ENCODE measurements around the gene KIF1A. TPM values are rescaled to one million over a fixed set of nuclear protein-coding genes. Genes with fewer than 3 reads are reported as not detected.

KIF1A gene
- total and polyA plus RNA-seq, 2 of the 13 experiments (the other 11 are each of a cell fraction or from before 2014, with no cell fraction given): 0.01 TPM; not detected in 1

- TF ChIP-seq SP1 (IDR thresholded peaks at IDR 0.05) (no peak), SP1 (CRISPR knock-in tag; IDR thresholded peaks at IDR 0.05) (peak; percentile 43; the same call in 1 of the 2 replicates), MED1 (CRISPR knock-in tag; IDR thresholded peaks at IDR 0.05) (peak; percentile 99), CEBPB (IDR thresholded peaks at IDR 0.05; ENCODE audit: borderline replicate concordance, low read depth, low read length) (peak; percentile 92), GFI1 (CRISPR knock-in tag; IDR thresholded peaks at IDR 0.05; ENCODE audit: borderline replicate concordance) (peak; percentile 87; the same call in 1 of the 2 replicates), ZMAT3 (CRISPR knock-in tag; conservative IDR thresholded peaks at IDR 0.05) (peak; percentile 99), RBM39 (IDR thresholded peaks at IDR 0.05; ENCODE audit: low read depth, low read length, poor library complexity, severe bottlenecking) (no peak), MTF2 (CRISPR knock-in tag; IDR thresholded peaks at IDR 0.05; ENCODE audit: borderline replicate concordance) (0 out of 2 replicates have a peak, but pooled peaks have one; percentile 6), BHLHE40 (IDR thresholded peaks at IDR 0.05; ENCODE audit: low read length) (peak; percentile 77), PHF8 (CRISPR knock-in tag; IDR thresholded peaks at IDR 0.05) (peak; percentile 77; the same call in 1 of the 2 replicates), ZNF253 (CRISPR knock-in tag; IDR thresholded peaks at IDR 0.05; ENCODE audit: borderline replicate concordance) (peak; percentile 77), ZMYM2 (CRISPR knock-in tag; IDR thresholded peaks at IDR 0.05) (peak; percentile 96), ZBTB34 (CRISPR knock-in tag; IDR thresholded peaks at IDR 0.05) (peak; percentile 51), GABPB1 (CRISPR knock-in tag; IDR thresholded peaks at IDR 0.05) (peak; percentile 85), DDIT3 (CRISPR knock-in tag; IDR thresholded peaks at IDR 0.05) (no peak), NPAS2 (CRISPR knock-in tag; IDR thresholded peaks at IDR 0.05; ENCODE audit: borderline replicate concordance) (no peak), ZNF703 (CRISPR knock-in tag; IDR thresholded peaks at IDR 0.05; ENCODE audit: borderline replicate concordance) (peak; percentile 93; the same call in 1 of the 2 replicates), ZNF274 (CRISPR knock-in tag; IDR thresholded peaks at IDR 0.05) (peak; percentile 95), MBNL3 (CRISPR knock-in tag; conservative IDR thresholded peaks at IDR 0.05) (no peak), ZNF407 (CRISPR knock-in tag; IDR thresholded peaks at IDR 0.05; ENCODE audit: not compliant biosample characterization) (no peak)
Measured at GRCh38 chr2:240857039-240858008, 37.3 kb upstream of the KIF1A start (continued).
